Neural progenitor cell (in vitro differentiated cells): ENCODE measurements around the gene BAG1. TPM values are rescaled to one million over a fixed set of nuclear protein-coding genes. Genes with fewer than 3 reads are reported as not detected.

Source experiments
- DNase-seq: peaks from one replicate; pipeline ENCODE4 v3.0.0-alpha.2; 2016; ENCODE audit warnings: low spot score
- H2AFZ ChIP-seq: fragments of 200-600 bp; sonication (generic); replicated peaks from 2 replicates; pipeline ENCODE4 v1.6.1; 2016; ENCODE audit warnings: antibody characterized with exemption
- H3F3A ChIP-seq: fragments of 200-600 bp; sonication (generic); 2 replicates; pipeline ENCODE4 v1.6.1; 2016; ENCODE audit warnings: antibody characterized with exemption, low read depth
- H3K27ac ChIP-seq: fragments of 200-600 bp; sonication (generic); 2 replicates; pipeline ENCODE4 v1.5.1; 2016; ENCODE audit warnings: mild to moderate bottlenecking
- H3K27me3 ChIP-seq: fragments of 200-600 bp; sonication (generic); 2 replicates; pipeline ENCODE4 v1.6.1; 2016; ENCODE audit warnings: mild to moderate bottlenecking, moderate library complexity
- H3K36me3 ChIP-seq: fragments of 200-600 bp; sonication (generic); 2 replicates; pipeline ENCODE4 v1.5.1; 2016
- H3K4me1 ChIP-seq: fragments of 200-600 bp; sonication (generic); 2 replicates; pipeline ENCODE4 v1.6.1; 2016; ENCODE audit warnings: mixed run types
- H3K4me2 ChIP-seq: fragments of 200-600 bp; sonication (generic); 2 replicates; pipeline ENCODE4 v1.6.1; 2016
- H3K4me3 ChIP-seq: fragments of 200-600 bp; sonication (generic); 2 replicates; pipeline ENCODE4 v1.5.1; 2016
- H3K79me2 ChIP-seq: fragments of 200-600 bp; sonication (generic); 2 replicates; pipeline ENCODE4 v1.6.1; 2016; ENCODE audit warnings: low read depth
- H3K9ac ChIP-seq: fragments of 200-600 bp; sonication (generic); 2 replicates; pipeline ENCODE4 v1.6.1; 2016
- H3K9me3 ChIP-seq: fragments of 200-600 bp; sonication (generic); 2 replicates; pipeline ENCODE4 v1.5.1; 2016; ENCODE audit warnings: low read depth
- H4K20me1 ChIP-seq: fragments of 200-600 bp; sonication (generic); 2 replicates; pipeline ENCODE4 v1.6.1; 2016; ENCODE audit warnings: low read depth
- H3K27ac Mint-ChIP-seq: 3 replicates; pipeline ENCODE4 v1.8.0; 2021; ENCODE audit warnings: mixed read lengths
- H3K27me3 Mint-ChIP-seq: 2 replicates; pipeline ENCODE4 v1.8.0; 2022; ENCODE audit warnings: low read depth, mild to moderate bottlenecking, inconsistent platforms, moderate library complexity, mixed read lengths; ENCODE audit not compliant: insufficient read depth
- H3K36me3 Mint-ChIP-seq: 3 replicates; pipeline ENCODE4 v1.8.0; 2021; ENCODE audit warnings: mixed read lengths
- H3K4me1 Mint-ChIP-seq: 3 replicates; pipeline ENCODE4 v1.8.0; 2021; ENCODE audit warnings: mixed read lengths
- H3K4me3 Mint-ChIP-seq: 3 replicates; pipeline ENCODE4 v1.8.0; 2021; ENCODE audit warnings: mild to moderate bottlenecking, moderate library complexity, mixed read lengths
- H3K9me3 Mint-ChIP-seq: 3 replicates; pipeline ENCODE4 v1.8.0; 2020; ENCODE audit warnings: mixed read lengths
- CTCF ChIP-seq: fragments of 200-600 bp; sonication (generic); IDR thresholded peaks from 2 replicates; pipeline ENCODE4 v1.5.1; 2017; ENCODE audit warnings: antibody characterized with exemption, mild to moderate bottlenecking
- EZH2 ChIP-seq: fragments of 200-600 bp; sonication (generic); IDR thresholded peaks from 2 replicates; pipeline ENCODE4 v1.6.1; 2017; ENCODE audit warnings: antibody characterized with exemption, mild to moderate bottlenecking, moderate library complexity
- EZH2phosphoT487 ChIP-seq: fragments of 200-600 bp; sonication (generic); IDR thresholded peaks from 2 replicates; pipeline ENCODE4 v1.6.1; 2017; ENCODE audit warnings: antibody characterized with exemption
- total RNA-seq: library from RNA; depleted of rRNA; stranded (reverse); fragments of >200 nt; gene quantifications from 2 replicates; pipeline ENCODE4 v1.2.3, GENCODE V29; 2015; ENCODE audit warnings: low replicate concordance

The BAG1 gene
- total RNA-seq, 1 donor from 2014 or later, result 44.3 TPM

DNA sequence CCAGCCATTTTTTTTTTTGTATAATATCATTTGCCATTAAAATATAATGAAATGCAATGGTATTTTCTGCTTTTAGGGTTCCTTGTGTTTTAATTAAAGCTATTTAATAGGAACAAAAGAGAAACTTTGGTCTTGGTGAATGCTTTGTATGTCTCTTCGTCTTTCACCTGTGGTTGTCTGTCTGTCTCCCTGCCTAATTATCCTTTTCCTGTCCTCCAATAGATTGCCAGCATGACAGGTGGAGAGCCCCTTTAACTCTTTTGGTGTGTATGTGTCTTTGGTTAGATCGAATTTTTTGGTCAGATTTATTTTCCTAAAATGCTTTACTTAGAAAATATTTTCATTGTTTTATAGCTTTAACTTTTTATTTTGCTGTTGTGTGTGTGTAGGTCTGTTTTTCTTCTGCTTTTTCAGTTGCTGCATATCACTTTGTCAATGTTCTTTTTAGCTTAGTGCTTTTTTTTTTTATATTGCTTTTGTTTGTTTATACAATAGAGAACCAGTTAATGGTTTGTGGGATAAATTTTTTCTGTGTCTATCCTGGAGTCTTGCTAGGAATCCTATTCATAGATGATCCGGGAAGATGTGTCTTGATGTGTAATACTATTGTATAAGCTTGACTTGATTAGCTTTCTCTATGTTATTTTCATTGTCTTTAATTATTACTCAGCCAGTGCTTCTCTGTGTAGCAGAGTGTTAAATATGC is 8.9 kb upstream of the BAG1 start:
- TF ChIP-seq CTCF (no peak), EZH2phosphoT487 (no peak), EZH2 (no peak)
- H3K27me3 ChIP-seq, result no peaks in the 10 kb centered on the region
- H3K9me3 ChIP-seq, result no peaks in the 10 kb centered on the region
- no peaks in the 10 kb centered on the region for H3K4me1 ChIP-seq
- no peak overlapping the region for H3K4me3 ChIP-seq
- Mint-ChIP-seq H3K9me3 (no peaks in the 10 kb centered on the region), H3K36me3 (peaks cover 15% of the 10 kb centered on the region), H3K27me3 (no peaks in the 10 kb centered on the region), H3K4me1 (no peaks in the 10 kb centered on the region), H3K27ac (no peak overlapping the region), H3K4me3 (no peak overlapping the region)
- H3F3A ChIP-seq, result no peaks in the 10 kb centered on the region
- H3K27ac ChIP-seq, result no peak overlapping the region
- H4K20me1 ChIP-seq, result no peaks in the 10 kb centered on the region
- H2AFZ ChIP-seq, result no peak overlapping the region
- H3K36me3 ChIP-seq, result peaks cover 2% of the 10 kb centered on the region
- DNase-seq, result no peak
- no peak overlapping the region for H3K4me2 ChIP-seq
- no peak overlapping the region for H3K9ac ChIP-seq
- H3K79me2 ChIP-seq, result no peaks in the 10 kb centered on the region

GRCh38 chr9:33272061-33272460 is 7.6 kb upstream of the BAG1 start:
- H3K9ac ChIP-seq, result no peak overlapping the region
- H3K4me3 ChIP-seq, result no peak overlapping the region
- no peaks in the 10 kb centered on the region for H3K4me1 ChIP-seq
- peaks cover 4% of the 10 kb centered on the region for H3K36me3 ChIP-seq
- no peaks in the 10 kb centered on the region for H3K9me3 ChIP-seq
- Mint-ChIP-seq H3K4me3 (no peak overlapping the region), H3K4me1 (no peaks in the 10 kb centered on the region), H3K9me3 (no peaks in the 10 kb centered on the region), H3K27ac (no peak overlapping the region), H3K27me3 (no peaks in the 10 kb centered on the region), H3K36me3 (peaks cover 15% of the 10 kb centered on the region)
- DNase-seq, result no peak
- no peaks in the 10 kb centered on the region for H3F3A ChIP-seq
- H3K4me2 ChIP-seq, result no peak overlapping the region
- no peak overlapping the region for H3K27ac ChIP-seq
- no peak for TF ChIP-seq EZH2
- TF ChIP-seq CTCF, result no peak
- no peak for TF ChIP-seq EZH2phosphoT487
- H3K79me2 ChIP-seq, result no peaks in the 10 kb centered on the region
- no peaks in the 10 kb centered on the region for H3K27me3 ChIP-seq
- no peak overlapping the region for H2AFZ ChIP-seq
- H4K20me1 ChIP-seq, result no peaks in the 10 kb centered on the region

- no peak overlapping the region for H3K9ac ChIP-seq
- peaks cover 6% of the 10 kb centered on the region for H3K4me1 ChIP-seq
- DNase-seq, result no peak
- no peaks in the 10 kb centered on the region for H4K20me1 ChIP-seq
- TF ChIP-seq CTCF (no peak), EZH2 (no peak), EZH2phosphoT487 (no peak)
- H3K4me2 ChIP-seq, result no peak overlapping the region
- no peak overlapping the region for H3K4me3 Mint-ChIP-seq
- H3F3A ChIP-seq, result no peaks in the 10 kb centered on the region
- H3K79me2 ChIP-seq, result peaks cover 19% of the 10 kb centered on the region
- H3K4me3 ChIP-seq, result no peak overlapping the region
- no peak overlapping the region for H3K27ac ChIP-seq
- no peaks in the 10 kb centered on the region for H3K27me3 Mint-ChIP-seq
- H2AFZ ChIP-seq, result no peak overlapping the region
- H3K27me3 ChIP-seq, result no peaks in the 10 kb centered on the region
- H3K4me1 Mint-ChIP-seq, result peaks cover 10% of the 10 kb centered on the region
- peaks cover 11% of the 10 kb centered on the region for H3K36me3 Mint-ChIP-seq
- H3K9me3 Mint-ChIP-seq, result no peaks in the 10 kb centered on the region
- H3K36me3 ChIP-seq, result peaks cover 4% of the 10 kb centered on the region
- no peak overlapping the region for H3K27ac Mint-ChIP-seq
- no peaks in the 10 kb centered on the region for H3K9me3 ChIP-seq
Measured at GRCh38 chr9:33270146-33270545, 5.6 kb upstream of the BAG1 start.
